ENCODE results near the gene EMC6.

The EMC6 gene

DNA sequence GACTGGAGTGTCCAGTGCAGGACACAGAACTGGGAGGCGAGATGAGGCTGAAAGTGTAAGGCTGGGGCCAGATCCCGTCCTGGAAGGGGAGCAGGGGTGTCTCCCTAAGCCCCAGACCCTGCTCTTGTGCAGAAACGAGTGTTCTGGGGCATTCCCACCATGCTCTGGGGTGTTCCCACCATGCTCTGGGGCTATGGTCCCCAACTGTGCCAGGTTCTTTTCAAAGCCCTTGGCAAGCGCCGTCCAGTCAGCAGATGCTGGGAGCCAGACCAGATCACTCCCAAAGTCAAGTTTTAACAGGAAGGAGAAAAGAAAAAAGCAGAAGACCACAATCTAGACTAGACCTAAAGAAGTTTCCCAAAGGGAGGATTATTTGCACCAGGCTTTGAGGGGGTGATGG, 2.8 kb upstream of the EMC6 start:
- ChIA-PET POLR2A (interaction anchor here (0.7 kb wide), 1 partner anchor 1918 kb away, joined by 3 read pairs; no protein-coding TSS in a partner anchor), CTCF (no interaction called here)
- no peak overlapping the region for H3K4me3 ChIP-seq (ENCODE audit: low read depth, low read length)
- no peak for DNase-seq (ENCODE audit: low read depth, low spot score)
- TF ChIP-seq, protein P1, sequence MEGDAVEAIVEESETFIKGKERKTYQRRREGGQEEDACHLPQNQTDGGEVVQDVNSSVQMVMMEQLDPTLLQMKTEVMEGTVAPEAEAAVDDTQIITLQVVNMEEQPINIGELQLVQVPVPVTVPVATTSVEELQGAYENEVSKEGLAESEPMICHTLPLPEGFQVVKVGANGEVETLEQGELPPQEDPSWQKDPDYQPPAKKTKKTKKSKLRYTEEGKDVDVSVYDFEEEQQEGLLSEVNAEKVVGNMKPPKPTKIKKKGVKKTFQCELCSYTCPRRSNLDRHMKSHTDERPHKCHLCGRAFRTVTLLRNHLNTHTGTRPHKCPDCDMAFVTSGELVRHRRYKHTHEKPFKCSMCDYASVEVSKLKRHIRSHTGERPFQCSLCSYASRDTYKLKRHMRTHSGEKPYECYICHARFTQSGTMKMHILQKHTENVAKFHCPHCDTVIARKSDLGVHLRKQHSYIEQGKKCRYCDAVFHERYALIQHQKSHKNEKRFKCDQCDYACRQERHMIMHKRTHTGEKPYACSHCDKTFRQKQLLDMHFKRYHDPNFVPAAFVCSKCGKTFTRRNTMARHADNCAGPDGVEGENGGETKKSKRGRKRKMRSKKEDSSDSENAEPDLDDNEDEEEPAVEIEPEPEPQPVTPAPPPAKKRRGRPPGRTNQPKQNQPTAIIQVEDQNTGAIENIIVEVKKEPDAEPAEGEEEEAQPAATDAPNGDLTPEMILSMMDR (IDR thresholded peaks at IDR 0.05; ENCODE audit: insufficient read depth, low read length, missing control alignments) = no peak

DNA sequence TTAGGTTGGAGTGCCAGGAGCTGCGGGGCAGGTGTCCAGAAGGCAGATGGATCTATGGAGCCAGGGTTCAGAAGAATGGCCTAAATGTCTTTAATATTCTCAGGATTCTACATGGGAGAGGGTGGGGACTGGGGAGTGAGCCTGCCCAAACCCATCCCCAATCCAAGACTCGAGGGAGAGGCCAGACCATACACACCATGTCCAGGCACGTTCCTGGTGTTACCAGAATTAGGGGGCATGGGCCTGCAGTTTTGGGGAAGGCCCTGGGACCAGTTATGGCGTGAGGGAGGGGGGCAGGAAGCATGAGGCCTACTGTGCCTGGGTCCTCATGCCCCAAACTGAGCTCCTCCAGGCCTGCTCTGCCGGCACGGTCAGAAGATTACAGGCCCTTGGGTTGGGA, 2.1 kb upstream of the EMC6 start:
- no peak for DNase-seq (ENCODE audit: low read depth, low spot score)
- CTCF ChIA-PET = no interaction called here
- POLR2A ChIA-PET = interaction anchor here (2.1 to 2.3 kb wide), 2 partner anchors 9 to 30 kb away, joined by 11 to 13 read pairs; partner anchors contain the start of genes CTNS and SHPK
- H3K4me3 ChIP-seq (ENCODE audit: low read depth, low read length) = peak overlapping the region; percentile 31
- TF ChIP-seq, protein P1 (IDR thresholded peaks at IDR 0.05; ENCODE audit: insufficient read depth, low read length, missing control alignments) = no peak

DNA sequence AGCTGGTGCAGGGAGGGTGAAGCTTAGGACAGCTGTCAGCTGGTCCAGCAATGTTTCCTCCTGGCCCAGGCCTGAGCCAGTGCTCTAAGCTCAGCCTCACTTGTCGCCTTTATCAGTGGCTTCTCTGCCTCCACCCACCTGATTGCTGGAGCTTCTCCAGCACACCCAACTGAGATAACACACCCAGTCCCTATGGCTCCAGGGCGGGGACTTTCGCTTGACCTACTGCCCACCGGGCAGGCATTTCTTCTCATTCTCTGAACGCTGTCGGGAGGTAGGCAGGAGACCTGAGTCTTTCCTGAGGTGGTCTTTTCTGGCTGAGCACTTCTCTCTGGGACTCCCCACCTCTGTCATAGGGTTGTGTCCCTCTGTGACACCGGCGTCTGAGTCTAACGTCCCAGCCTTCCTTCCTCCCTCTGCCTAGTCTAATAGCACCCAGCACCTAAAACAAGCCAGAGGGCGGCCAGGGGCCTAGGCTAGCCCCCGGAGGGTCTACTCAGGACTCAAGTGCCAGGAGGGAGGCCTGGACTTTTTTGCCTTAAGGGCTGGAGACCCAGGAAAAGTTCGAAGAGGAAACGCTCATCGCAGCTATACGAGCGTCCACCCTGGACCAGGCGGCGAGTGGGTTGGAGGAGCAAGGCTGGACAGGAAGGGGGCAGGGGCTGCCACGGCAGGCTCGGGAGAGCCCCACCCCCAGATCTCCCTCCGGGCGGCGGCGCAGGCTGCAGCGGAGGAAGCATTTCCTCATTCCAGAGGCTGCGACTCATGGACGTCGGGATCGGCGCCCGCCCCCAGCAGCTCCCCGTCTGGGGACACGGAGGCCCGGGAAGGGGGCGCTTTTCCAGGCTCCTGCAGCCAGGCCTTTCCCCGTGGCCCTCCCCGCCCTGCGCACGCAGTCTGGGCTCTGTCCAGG, 990 bp upstream of the EMC6 start:
- TF ChIP-seq, protein P1 (IDR thresholded peaks at IDR 0.05; ENCODE audit: insufficient read depth, low read length, missing control alignments) = no peak
- CTCF ChIA-PET = no interaction called here
- peak; percentile 61 for DNase-seq (ENCODE audit: low read depth, low spot score)
- POLR2A ChIA-PET = interaction anchor here (0.5 to 2.3 kb wide), 15 partner anchors 8 to 223 kb away, joined by 3 to 13 read pairs (median 4); partner anchors contain the start of genes CTNS, NCBP3 and SHPK
- H3K4me3 ChIP-seq (ENCODE audit: low read depth, low read length) = peak overlapping the region; percentile 99

DNA sequence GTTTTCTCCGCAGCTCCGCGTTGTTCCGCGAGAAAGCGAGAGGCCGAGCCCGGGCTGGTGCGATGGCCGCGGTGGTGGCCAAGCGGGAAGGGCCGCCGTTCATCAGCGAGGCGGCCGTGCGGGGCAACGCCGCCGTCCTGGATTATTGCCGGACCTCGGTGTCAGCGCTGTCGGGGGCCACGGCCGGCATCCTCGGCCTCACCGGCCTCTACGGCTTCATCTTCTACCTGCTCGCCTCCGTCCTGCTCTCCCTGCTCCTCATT, 404 bp downstream of the EMC6 start:
- peak overlapping the region; percentile 93 for H3K4me3 ChIP-seq (ENCODE audit: low read depth, low read length)
- TF ChIP-seq, protein P1 (IDR thresholded peaks at IDR 0.05; ENCODE audit: insufficient read depth, low read length, missing control alignments) = no peak
- ChIA-PET CTCF (no interaction called here), POLR2A (interaction anchor here (0.6 to 2.3 kb wide), 3 partner anchors 9 to 53 kb away, joined by 3 to 11 read pairs (median 5); partner anchors contain the start of genes CTNS and SHPK)
- no peak for DNase-seq (ENCODE audit: low read depth, low spot score)

GRCh38 chr17:3669548-3669947, 936 bp downstream of the EMC6 start:
- DNase-seq (ENCODE audit: low read depth, low spot score) = no peak
- ChIA-PET CTCF (interaction anchor here (0.8 to 1.2 kb wide), 2 partner anchors 13 to 50 kb away, joined by 3 to 7 read pairs; no protein-coding TSS in a partner anchor), POLR2A (interaction anchor here (0.7 kb wide), 1 partner anchor 98 kb away, joined by 6 read pairs; no protein-coding TSS in a partner anchor)
- peak overlapping the region; percentile 93 for H3K4me3 ChIP-seq (ENCODE audit: low read depth, low read length)
- TF ChIP-seq, protein P1 (IDR thresholded peaks at IDR 0.05; ENCODE audit: insufficient read depth, low read length, missing control alignments) = no peak

DNA sequence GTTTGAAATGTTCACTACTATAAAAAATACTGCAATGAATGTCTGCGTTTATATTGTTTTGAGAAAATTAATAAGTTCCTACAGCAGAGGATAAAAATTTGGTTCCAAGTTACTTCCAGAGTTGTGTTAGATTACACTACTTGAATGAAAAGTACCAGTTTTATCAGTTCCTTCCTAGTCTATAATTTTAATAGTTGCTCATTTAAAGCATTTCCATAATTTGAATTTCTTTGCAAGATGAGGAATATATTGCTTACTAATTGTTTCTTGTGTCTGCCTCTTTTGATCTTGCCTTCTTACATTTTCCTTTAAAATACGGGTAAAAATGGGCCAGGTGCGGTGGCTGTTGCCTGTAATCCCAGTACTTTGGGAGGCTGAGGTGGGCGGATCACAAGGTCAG, 4.0 kb downstream of the EMC6 start:
- ChIA-PET POLR2A (no interaction called here), CTCF (interaction anchor here (1.4 to 1.5 kb wide), 2 partner anchors 10 to 11 kb away, joined by 4 to 8 read pairs; no protein-coding TSS in a partner anchor)
- no peak overlapping the region for H3K4me3 ChIP-seq (ENCODE audit: low read depth, low read length)
- TF ChIP-seq, protein P1 (IDR thresholded peaks at IDR 0.05; ENCODE audit: insufficient read depth, low read length, missing control alignments) = no peak
- DNase-seq (ENCODE audit: low read depth, low spot score) = no peak

Measured in AG04449 (cell line).